Neuron (in vitro differentiated cells): ENCODE measurements around the gene ZNF341.

ENCODE experiments used
- H2AFZ ChIP-seq: one replicate; pipeline ENCODE4 v1.6.1; 2013; ENCODE audit warnings: low read depth, mild to moderate bottlenecking, inconsistent platforms, low read length, moderate library complexity
- H3K27me3 ChIP-seq: one replicate; pipeline ENCODE4 v1.6.1; 2013; ENCODE audit warnings: low read length; ENCODE audit not compliant: insufficient read depth
- H3K36me3 ChIP-seq: one replicate; pipeline ENCODE4 v1.6.1; 2013; ENCODE audit warnings: low read length; ENCODE audit not compliant: insufficient read depth
- H3K4me1 ChIP-seq: one replicate; pipeline ENCODE4 v1.6.1; 2013; ENCODE audit warnings: low read length; ENCODE audit not compliant: insufficient read depth
- H3K4me3 ChIP-seq: 2 replicates; pipeline ENCODE4 v1.5.1; 2013; ENCODE audit warnings: mild to moderate bottlenecking, low read length, moderate library complexity
- H3K9me3 ChIP-seq: one replicate; pipeline ENCODE4 v1.6.1; 2013; ENCODE audit warnings: low read length

ZNF341 gene

DNA sequence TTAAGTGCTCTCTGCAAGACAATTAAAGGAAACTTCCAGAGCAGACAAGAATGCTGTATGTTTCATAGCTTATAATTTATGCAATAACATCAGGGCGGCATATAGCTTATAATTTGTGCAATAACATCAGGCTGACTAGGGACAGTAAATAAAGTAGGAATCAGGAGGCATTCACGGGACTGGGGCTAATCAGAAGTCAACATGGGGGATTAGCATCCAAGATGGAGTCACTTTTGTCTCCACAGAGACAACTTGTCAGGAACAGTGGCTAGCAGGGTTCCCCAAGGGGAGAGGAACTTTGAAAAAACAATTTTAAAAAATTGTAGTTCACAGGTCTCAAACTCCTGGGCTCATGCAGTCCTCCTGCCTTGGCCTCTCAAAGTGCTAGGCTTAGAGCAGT lies 3.3 kb upstream of the ZNF341 start:
- Histone ChIP-seq H3K4me1 (peaks cover 4% of the 10 kb centered on the region), H3K9me3 (no peaks in the 10 kb centered on the region), H2AFZ (no peak overlapping the region), H3K36me3 (no peaks in the 10 kb centered on the region), H3K27me3 (no peaks in the 10 kb centered on the region), H3K4me3 (no peak overlapping the region)

DNA sequence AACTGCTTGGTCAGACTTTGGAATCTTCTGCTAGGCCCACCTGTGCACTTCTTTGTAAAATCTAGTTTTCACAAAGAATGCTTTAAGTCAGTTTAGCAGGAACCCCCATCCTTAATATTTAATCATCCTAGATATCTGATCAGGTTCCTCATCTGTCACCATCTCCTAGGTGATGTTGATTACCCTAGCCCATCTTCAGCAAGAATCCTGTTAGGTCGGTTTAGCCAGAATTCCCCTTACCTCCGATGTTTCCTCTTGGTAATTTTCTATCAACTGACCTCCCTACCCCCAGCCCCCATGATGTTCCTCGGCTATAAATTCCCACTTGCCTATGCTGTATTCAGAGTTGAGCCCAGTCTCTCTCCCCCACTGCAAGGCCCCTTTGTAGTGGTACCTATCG lies 2.7 kb upstream of the ZNF341 start:
- no peak overlapping the region for H3K4me3 ChIP-seq
- no peaks in the 10 kb centered on the region for H3K9me3 ChIP-seq
- no peaks in the 10 kb centered on the region for H3K27me3 ChIP-seq
- peaks cover 6% of the 10 kb centered on the region for H3K4me1 ChIP-seq
- H3K36me3 ChIP-seq, result no peaks in the 10 kb centered on the region
- H2AFZ ChIP-seq, result no peak overlapping the region

DNA sequence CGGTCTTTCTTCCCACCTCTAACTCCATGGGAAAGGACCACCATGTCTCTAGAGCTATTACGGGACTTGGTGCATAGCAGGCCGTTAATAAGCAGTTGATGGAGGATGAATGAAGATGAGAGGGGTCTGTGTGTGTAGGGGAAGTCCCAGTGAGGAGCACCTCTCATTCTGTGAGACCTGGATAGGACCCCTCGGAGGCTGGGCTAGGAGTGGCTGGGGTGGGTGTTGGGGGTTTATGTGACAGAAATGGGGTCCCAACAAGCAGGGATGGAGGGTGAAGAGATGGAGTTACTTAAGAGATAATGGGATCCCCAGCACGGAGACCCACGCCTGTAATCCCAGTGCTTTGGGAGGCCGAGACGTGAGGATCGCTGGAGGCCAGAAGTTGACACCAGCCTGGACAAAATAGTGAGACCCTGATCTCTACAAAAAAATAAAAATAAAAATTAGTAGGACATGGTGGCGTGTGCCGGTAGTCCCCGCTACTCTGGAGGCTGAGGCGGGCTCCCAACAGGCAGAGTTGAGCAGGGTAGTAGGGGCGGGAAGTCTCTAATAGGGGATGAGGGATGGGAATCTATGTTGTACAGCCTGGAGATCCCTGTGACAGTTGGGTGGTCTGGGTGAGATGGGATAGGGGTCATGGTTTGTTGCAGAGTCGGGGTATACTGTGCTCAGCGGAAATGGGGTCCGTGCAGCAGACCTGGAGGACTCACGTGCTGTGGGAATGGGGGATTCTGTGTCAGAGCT lies 677 bp upstream of the ZNF341 start:
- Histone ChIP-seq H3K9me3 (no peaks in the 10 kb centered on the region), H3K27me3 (no peaks in the 10 kb centered on the region), H3K4me3 (peak overlapping the region; percentile 15)

DNA sequence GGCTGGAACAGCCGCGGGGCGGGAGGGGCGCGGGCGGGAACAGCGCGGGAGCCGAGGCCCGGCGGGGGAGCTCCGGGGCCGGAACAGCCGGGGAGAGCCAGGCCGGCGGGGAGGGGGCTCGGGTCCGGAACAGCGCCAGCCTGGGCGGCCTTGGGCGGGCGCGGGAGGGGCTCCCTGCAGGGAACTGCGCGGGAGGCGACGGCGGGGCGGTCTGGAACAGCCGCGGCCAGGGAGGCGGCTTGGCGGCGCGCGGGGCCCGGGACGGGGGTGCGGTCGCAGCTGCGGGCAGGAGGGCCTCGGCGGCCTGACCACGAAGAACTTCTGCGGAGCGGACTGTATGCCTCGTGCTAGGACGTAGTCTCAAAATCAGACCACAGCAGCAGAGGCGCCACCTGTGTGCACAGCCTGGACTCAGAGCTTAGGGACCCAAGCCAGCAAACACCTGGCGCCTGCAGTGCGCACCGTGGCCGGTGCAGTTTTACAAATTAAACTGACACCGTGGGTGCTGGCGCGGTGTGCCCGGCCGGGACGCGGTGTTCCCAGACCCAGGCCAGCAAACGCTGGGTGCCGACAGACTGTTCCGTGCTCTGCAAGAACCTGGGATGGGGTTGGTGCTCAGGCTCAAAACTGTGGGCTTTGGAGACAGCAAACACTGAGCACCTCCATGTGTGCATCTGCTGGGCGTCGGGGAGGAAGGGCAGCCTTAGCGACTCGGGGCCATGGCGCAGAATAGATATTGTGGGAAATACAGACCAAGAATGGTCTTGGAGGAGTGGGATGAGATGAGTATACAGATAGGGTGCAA lies 572 bp downstream of the ZNF341 start:
- H2AFZ ChIP-seq, result peak overlapping the region; percentile 80
- no peaks in the 10 kb centered on the region for H3K27me3 ChIP-seq
- peaks cover 7% of the 10 kb centered on the region for H3K9me3 ChIP-seq
- H3K4me3 ChIP-seq, result peak overlapping the region; percentile 42
- H3K36me3 ChIP-seq, result no peaks in the 10 kb centered on the region
- peaks cover 8% of the 10 kb centered on the region for H3K4me1 ChIP-seq

More for the DNA sequence above, 677 bp upstream of the ZNF341 start:
- Histone ChIP-seq H3K36me3 (no peaks in the 10 kb centered on the region), H2AFZ (peak overlapping the region; percentile 74), H3K4me1 (peaks cover 8% of the 10 kb centered on the region)

DNA sequence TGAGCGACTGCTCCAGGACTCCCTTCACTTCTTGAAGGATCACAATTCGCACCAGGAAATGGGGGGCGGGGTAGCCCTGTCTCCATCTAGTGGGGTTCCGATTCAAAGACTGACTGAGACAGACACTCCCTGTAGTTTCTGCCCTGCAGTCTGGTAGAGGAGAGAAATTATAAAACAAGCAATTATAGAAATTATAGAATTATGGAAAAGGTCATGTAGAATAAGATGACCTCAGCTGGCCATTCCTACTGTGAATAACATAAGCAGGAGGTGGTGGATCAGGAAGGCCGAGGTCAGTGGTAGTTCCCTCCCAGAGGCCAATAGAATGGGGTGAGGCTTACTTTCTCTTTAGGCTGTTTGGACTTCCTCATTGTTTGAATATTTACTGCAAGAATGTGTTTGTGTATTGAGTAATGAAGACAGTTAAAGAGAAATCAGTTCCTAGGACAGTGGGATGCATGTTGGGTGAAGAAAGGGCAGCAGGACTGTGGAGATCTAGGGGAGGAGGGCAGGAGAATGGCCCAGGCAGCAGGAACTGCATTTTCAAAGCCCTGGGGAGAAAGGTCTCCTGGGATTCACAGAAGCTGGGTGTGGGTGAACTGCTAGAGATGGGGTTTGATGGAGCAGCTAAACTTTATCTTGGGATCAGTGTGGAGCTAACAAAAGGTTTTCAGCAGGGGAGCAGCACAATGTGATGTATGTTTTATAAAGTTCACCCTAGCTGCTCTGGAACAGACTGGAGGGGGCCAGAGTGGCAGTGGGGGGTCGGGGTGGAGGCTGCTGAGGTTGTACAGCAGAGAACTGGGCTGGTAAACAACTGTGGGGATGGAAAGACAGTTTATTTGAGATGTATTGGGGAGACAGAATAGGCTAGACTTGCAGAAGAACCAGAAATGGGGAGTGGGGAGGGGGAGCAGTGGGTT lies 2.1 kb downstream of the ZNF341 start:
- Histone ChIP-seq H3K4me1 (peaks cover 8% of the 10 kb centered on the region), H2AFZ (no peak overlapping the region), H3K9me3 (peaks cover 7% of the 10 kb centered on the region), H3K4me3 (no peak overlapping the region), H3K36me3 (no peaks in the 10 kb centered on the region), H3K27me3 (no peaks in the 10 kb centered on the region)

DNA sequence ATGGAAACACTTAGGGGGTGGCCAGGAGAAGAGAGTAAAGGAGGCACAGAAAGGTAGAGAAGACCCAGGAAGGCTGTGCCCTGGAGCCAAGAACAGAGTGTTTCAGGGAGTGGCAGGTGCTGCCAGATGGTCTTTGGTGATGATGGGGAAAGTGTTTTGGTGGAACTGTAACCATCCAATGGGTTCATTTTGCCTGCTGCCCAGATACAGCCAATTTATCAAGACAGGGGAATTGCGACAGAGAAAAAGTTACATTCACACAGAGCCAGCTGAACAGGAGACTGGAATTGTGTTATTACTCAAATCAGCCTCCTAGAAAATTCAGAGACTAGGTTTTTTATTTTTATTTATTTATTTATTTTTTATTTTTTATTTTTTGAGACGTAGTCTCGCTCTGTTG lies 5.2 kb downstream of the ZNF341 start:
- Histone ChIP-seq H3K4me3 (no peak overlapping the region), H2AFZ (no peak overlapping the region), H3K27me3 (no peaks in the 10 kb centered on the region), H3K9me3 (peaks cover 7% of the 10 kb centered on the region), H3K36me3 (no peaks in the 10 kb centered on the region), H3K4me1 (peaks cover 8% of the 10 kb centered on the region)

DNA sequence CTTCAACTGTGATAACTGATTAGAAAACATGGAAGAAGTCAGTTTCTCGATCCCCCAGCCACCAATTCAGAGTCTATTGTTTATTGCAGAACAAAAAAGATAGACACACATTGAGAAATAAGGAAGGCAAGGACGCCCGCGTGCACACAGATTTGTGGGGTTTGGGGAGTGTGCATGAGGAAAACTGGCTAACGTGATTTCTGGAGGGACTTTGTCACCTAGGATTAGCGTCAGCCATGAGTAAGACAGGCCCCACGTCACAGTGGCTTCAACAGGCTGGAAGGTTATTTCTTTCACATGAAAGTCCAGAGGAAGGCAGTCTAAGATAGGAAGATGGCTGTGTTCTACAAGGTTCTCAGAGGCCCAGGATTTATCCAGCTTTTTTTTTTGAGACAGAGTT lies 7.7 kb downstream of the ZNF341 start:
- Histone ChIP-seq H3K4me3 (no peak overlapping the region), H3K27me3 (no peaks in the 10 kb centered on the region), H3K36me3 (no peaks in the 10 kb centered on the region), H2AFZ (no peak overlapping the region), H3K4me1 (no peaks in the 10 kb centered on the region), H3K9me3 (peaks cover 7% of the 10 kb centered on the region)

DNA sequence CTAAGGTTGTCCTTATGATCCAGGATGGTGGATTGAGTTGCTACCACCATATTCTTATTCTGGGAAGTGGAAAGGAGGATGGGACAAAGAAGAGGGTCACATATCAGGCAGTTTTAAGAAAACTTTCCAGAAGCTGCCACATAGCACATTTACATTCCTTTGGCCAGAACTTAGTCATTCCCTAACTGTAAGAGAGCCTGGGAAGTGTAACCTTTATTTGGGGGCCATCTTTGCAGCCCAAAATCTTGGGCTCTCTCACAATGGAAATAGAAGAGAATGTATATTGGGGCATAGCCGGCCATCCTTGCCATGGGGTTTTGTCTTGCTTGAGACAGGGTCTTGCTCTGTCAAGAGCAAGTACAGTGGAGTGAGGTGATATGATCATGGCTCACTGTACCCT lies 8.4 kb downstream of the ZNF341 start:
- Histone ChIP-seq H3K4me3 (no peak overlapping the region), H2AFZ (no peak overlapping the region), H3K36me3 (no peaks in the 10 kb centered on the region), H3K27me3 (no peaks in the 10 kb centered on the region), H3K9me3 (peaks cover 7% of the 10 kb centered on the region), H3K4me1 (no peaks in the 10 kb centered on the region)

DNA sequence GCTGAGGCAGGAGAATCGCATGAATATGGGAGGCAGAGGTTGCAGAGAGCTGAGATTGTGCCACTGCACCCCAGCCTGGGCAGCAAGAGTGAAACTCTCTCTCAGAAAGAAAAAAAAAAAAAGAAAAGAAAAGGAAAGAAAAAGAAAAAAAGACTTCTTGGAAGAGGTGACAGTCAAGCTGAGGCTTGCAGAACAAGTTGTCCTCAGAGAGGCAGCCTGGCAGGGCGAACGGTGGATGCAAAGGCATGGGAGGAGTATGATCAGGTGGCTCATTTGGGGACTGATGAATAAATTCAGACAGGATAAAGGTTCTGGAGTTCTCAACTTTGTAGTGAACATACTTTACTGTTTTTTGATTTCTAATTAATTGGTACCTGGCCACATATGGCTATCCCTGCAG lies 12.4 kb downstream of the ZNF341 start:
- Histone ChIP-seq H3K36me3 (no peaks in the 10 kb centered on the region), H3K9me3 (no peaks in the 10 kb centered on the region), H3K27me3 (no peaks in the 10 kb centered on the region), H3K4me1 (no peaks in the 10 kb centered on the region), H2AFZ (no peak overlapping the region), H3K4me3 (no peak overlapping the region)

DNA sequence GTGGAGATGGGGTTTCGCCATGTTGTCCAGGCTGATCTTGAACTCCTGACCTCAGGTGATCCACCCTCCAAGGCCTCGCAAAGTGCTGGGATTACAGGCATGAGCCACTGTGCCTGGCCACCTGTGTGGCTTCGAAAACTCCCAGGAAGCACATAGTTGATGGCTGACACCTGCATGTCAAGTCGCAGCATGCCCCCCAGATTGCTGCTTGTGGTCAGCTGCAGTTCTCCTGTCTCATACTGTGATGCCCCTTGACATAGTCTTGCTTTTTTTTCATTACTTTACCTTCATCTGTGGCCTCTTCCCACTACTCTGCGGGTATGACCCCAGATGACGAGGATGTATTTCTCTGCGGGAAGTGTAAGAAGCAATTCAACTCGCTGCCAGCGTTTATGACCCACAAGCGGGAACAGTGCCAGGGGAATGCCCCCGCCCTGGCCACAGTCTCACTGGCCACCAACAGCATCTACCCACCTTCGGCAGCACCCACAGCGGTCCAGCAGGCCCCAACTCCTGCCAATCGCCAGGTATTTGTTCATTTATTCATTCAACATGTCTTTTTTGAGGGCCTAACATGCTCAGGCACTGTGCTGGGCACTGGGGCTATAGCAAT lies 13.1 kb downstream of the ZNF341 start:
- no peaks in the 10 kb centered on the region for H3K4me1 ChIP-seq
- no peak overlapping the region for H2AFZ ChIP-seq
- H3K4me3 ChIP-seq, result no peak overlapping the region
- H3K27me3 ChIP-seq, result no peaks in the 10 kb centered on the region
- H3K9me3 ChIP-seq, result no peaks in the 10 kb centered on the region
- H3K36me3 ChIP-seq, result no peaks in the 10 kb centered on the region

DNA sequence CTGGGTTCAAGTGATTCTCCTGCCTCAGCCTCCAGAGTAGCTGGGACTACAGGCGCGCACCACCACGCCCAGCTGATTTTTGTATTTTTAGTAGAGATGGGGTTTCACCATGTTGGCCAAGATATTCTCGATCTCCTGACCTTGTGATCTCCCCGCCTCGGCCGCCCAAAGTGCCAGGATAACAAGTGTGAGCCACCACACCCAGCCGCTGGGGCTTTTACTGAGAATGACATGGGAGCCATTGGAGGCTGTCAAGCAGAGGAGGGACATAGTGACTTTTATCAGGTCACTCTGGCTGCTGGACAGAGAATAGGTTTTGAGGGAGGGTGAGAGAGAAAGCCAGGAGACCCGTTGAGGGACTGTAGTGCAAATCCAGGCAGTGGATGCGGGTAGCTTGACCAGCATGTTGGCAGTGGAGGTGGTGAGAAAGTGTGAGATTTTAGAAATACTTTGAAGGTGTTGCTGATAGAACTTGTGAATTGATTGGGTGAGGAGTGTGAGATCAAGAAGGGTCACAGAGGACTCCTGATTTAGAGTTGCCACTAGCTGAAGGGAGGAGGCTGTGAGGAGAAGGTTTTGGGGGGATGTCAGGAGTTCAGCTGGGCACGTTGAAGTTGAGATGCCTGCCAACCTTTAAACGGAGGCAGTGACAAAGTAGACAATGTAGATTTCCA lies 14.7 kb downstream of the ZNF341 start:
- Histone ChIP-seq H3K4me1 (no peaks in the 10 kb centered on the region), H3K27me3 (no peaks in the 10 kb centered on the region), H3K4me3 (no peak overlapping the region), H3K36me3 (no peaks in the 10 kb centered on the region), H2AFZ (no peak overlapping the region), H3K9me3 (no peaks in the 10 kb centered on the region)

DNA sequence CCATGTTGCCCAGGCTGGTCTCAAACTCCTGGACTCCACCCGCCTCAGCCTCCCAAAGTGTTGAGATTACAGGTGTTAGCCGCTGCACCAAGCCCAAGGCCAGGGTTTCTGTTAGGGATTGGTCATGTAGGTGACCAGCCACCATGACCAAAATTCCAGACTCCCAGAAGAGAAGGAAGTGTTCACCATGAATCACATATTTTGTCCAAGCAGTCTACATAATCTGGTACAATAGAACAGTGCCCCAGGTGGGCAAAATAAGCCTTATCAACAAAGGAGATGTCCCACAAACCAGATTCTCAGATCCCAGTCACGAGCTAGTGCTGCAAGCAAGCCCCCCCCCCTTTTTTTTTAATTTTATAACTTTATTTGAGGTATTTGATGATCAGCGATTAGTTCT lies 20.0 kb downstream of the ZNF341 start:
- peaks cover 3% of the 10 kb centered on the region for H3K9me3 ChIP-seq
- H3K36me3 ChIP-seq, result peaks cover 5% of the 10 kb centered on the region
- H3K4me1 ChIP-seq, result peaks cover 12% of the 10 kb centered on the region
- no peaks in the 10 kb centered on the region for H3K27me3 ChIP-seq
- H3K4me3 ChIP-seq, result no peak overlapping the region
- H2AFZ ChIP-seq, result no peak overlapping the region
